ENCODE data around the gene TUT1. TPM values are rescaled to one million over a fixed set of nuclear protein-coding genes. Genes with fewer than 3 reads are reported as not detected.

The TUT1 gene
- total RNA-seq, 4 donors from 2014 or later = 8.3 to 18.8 (median 14.2) TPM

GRCh38 chr11:62601122-62601371, 9.7 kb upstream of the TUT1 start:
- no peak for DNase-seq (ENCODE audit: low spot score in 2 of 2)
- TF ChIP-seq EP300 (IDR thresholded peaks at IDR 0.05) (no peak), POLR2A (IDR thresholded peaks at IDR 0.05) (no peak)
- TF ChIP-seq, protein P1, sequence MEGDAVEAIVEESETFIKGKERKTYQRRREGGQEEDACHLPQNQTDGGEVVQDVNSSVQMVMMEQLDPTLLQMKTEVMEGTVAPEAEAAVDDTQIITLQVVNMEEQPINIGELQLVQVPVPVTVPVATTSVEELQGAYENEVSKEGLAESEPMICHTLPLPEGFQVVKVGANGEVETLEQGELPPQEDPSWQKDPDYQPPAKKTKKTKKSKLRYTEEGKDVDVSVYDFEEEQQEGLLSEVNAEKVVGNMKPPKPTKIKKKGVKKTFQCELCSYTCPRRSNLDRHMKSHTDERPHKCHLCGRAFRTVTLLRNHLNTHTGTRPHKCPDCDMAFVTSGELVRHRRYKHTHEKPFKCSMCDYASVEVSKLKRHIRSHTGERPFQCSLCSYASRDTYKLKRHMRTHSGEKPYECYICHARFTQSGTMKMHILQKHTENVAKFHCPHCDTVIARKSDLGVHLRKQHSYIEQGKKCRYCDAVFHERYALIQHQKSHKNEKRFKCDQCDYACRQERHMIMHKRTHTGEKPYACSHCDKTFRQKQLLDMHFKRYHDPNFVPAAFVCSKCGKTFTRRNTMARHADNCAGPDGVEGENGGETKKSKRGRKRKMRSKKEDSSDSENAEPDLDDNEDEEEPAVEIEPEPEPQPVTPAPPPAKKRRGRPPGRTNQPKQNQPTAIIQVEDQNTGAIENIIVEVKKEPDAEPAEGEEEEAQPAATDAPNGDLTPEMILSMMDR (IDR thresholded peaks at IDR 0.05) = no peak
- peaks cover 5 to 47% (median 11%) of the 10 kb centered on the region in 3 donors for H3K36me3 ChIP-seq
- H3K9me3 ChIP-seq = no peaks in the 10 kb centered on the region
- peaks cover 4 to 68% (median 28%) of the 10 kb centered on the region in 4 donors for H3K4me1 ChIP-seq
- no peaks in the 10 kb centered on the region for H3K27me3 ChIP-seq
- H3K27ac ChIP-seq = peak overlapping the region; percentile 79 to 99 (median 98)
- peak overlapping the region; percentile 79 to 99 (median 85) for H3K4me3 ChIP-seq
- WGBS, 2 donors = 1% methylated on average over 23 of the region's 30 CpGs; no CpG with 5 or more reads in 1 of the 2 donors

DNA sequence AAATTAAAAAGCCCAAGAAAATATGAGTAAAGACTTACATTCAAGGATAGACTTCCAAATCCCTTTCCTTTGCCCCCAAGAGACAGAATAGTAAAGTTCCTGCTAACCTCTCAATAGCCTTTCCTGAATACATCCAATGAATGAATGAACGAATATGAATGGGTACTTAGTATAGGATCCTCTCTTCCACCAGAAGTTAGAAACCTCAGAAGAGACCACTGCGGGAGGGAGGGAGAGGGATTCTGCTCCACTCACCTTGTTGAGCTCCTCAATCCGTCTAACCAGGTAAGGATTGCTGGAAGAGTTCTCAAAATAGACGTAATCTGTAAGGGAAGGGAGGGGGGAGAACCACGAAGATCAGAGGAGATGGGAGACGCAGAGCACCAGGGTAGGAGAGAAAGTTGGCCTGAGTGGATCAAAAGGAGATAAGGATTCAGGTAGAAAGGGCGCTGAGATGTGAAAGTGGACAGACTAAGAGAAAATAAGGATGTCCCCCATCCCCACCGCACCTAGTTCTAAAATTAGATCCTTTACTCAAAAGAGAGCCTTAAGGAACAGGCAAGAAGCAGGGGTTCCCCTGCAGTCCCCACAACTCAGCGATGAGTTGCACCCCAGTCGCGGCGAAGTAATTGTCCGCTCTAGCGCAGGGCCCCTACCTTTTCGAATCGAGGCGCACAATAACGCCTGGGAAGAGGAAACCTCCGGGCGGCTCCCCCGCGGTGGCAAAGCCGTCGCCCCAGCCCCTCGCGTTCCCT, 9.2 kb upstream of the TUT1 start:
- WGBS, 2 donors = 0 to 1% methylated on average over 21 to 24 of the region's 26 CpGs
- no peak for DNase-seq (ENCODE audit: low spot score in 2 of 2)
- Histone ChIP-seq H3K4me1 (peaks cover 4 to 67% (median 28%) of the 10 kb centered on the region in 4 donors), H3K9me3 (no peaks in the 10 kb centered on the region), H3K4me3 (peak overlapping the region; percentile 79 to 99 (median 85)), H3K36me3 (peaks cover 5 to 47% (median 16%) of the 10 kb centered on the region in 3 donors), H3K27me3 (no peaks in the 10 kb centered on the region), H3K27ac (peak overlapping the region; percentile 79 to 99 (median 98))
- TF ChIP-seq POLR2A (IDR thresholded peaks at IDR 0.05) = no peak
- TF ChIP-seq, protein P1 (IDR thresholded peaks at IDR 0.05) = no peak
- no peak for TF ChIP-seq EP300 (IDR thresholded peaks at IDR 0.05)

DNA sequence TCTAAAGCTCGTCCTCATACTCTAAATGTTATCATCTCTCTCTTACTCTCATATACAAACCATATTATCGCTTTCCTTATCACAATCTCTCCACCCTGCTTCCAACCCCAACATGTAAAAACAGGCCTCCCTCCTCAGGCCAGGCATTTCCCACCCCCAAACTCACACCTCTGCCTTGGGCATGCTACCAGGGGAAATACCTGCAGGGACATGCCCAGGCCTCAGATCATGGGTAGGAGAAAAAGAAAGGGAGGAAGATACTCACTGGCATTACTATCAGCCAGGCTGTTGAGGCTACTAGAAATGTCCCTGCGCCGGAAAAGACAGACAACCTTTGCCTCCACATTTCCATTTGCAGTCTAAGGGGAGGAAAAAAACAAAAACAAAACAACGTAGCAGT, 8.6 kb upstream of the TUT1 start:
- Histone ChIP-seq H3K27ac (peak overlapping the region; percentile 79 to 99 (median 98)), H3K9me3 (no peaks in the 10 kb centered on the region), H3K4me3 (peak overlapping the region; percentile 79 to 99 (median 85)), H3K36me3 (peaks cover 5 to 47% (median 21%) of the 10 kb centered on the region in 3 donors), H3K27me3 (no peaks in the 10 kb centered on the region), H3K4me1 (peaks cover 4 to 61% (median 28%) of the 10 kb centered on the region in 4 donors)
- WGBS, 2 donors = 30 to 36% methylated on average over 5 of the region's 5 CpGs
- no peak for DNase-seq (ENCODE audit: low spot score in 2 of 2)
- TF ChIP-seq, protein P1 (IDR thresholded peaks at IDR 0.05) = no peak
- no peak for TF ChIP-seq EP300 (IDR thresholded peaks at IDR 0.05)

GRCh38 chr11:62599069-62599696, 7.9 kb upstream of the TUT1 start:
- peaks cover 7 to 48% (median 22%) of the 10 kb centered on the region in 3 donors for H3K36me3 ChIP-seq

More at GRCh38 chr11:62599069-62599696, 7.9 kb upstream of the TUT1 start:
- TF ChIP-seq POLR2A (IDR thresholded peaks at IDR 0.05) (no peak), EP300 (IDR thresholded peaks at IDR 0.05) (peak; percentile 79 to 87)
- TF ChIP-seq, protein P1 (IDR thresholded peaks at IDR 0.05) = peak in 1 of 5 experiments; percentile 33
- Histone ChIP-seq H3K9me3 (no peaks in the 10 kb centered on the region), H3K4me1 (peaks cover 4 to 59% (median 28%) of the 10 kb centered on the region in 4 donors), H3K27ac (peak overlapping the region; percentile 79 to 99 (median 98)), H3K27me3 (no peaks in the 10 kb centered on the region), H3K4me3 (peak overlapping the region in 3 of 4 donors; percentile 79 to 99 (median 85))
- DNase-seq (ENCODE audit: low spot score in 2 of 2) = peak; percentile 91 to 96
- 27 to 29% methylated on average over 6 to 7 of the region's 7 CpGs for WGBS, 2 donors
